Measurements from ENCODE around the gene TIGD2. TPM values are rescaled to one million over a fixed set of nuclear protein-coding genes. Genes with fewer than 3 reads are reported as not detected.
A peak's percentile ranks its signal among the peaks of the same experiment; 100 is the strongest.

TIGD2 gene
- total and polyA plus RNA-seq, 9 of the 15 experiments (the other 6 are each of a cell fraction or from before 2014, with no cell fraction given), result 3.6 to 15.0 (median 9.8) TPM

GRCh38 chr4:89099034-89099433 lies 12.3 kb upstream of the TIGD2 start:
- WGBS (ENCODE audit: insufficient coverage, low coverage, missing lambda C conversion rate), result 0% methylated on average over 2 of the region's 2 CpGs
- DNase-seq (ENCODE audit: extremely low read depth in 1 of 4, low spot score in 3 of 4), result no peak
- Histone ChIP-seq H3K4me2 (ENCODE audit: insufficient read depth, low read length) (no peak overlapping the region), H3K36me3 (ENCODE audit: control insufficient read depth, insufficient read depth, low read length) (no peaks in the 10 kb centered on the region), H3K27ac (ENCODE audit: extremely low read depth, low read depth, low read length) (no peak overlapping the region), H4K20me1 (replicated peaks; ENCODE audit: control insufficient read depth, insufficient read depth, low read length) (no peaks in the 10 kb centered on the region), H3K79me2 (ENCODE audit: control insufficient read depth, insufficient read depth, low read length) (no peaks in the 10 kb centered on the region), H2AFZ (ENCODE audit: low read depth, low read length) (no peak overlapping the region), H3K9ac (ENCODE audit: insufficient read depth in 1 of 2, low read depth in 2 of 2, low read length in 2 of 2) (no peak overlapping the region), H3K9me1 (ENCODE audit: control insufficient read depth, insufficient read depth, low read length) (no peaks in the 10 kb centered on the region), H3K4me1 (replicated peaks in 1 of 2; ENCODE audit: control insufficient read depth in 2 of 2, insufficient read depth in 2 of 2, low read length in 2 of 2) (no peaks in the 10 kb centered on the region), H3K27me3 (ENCODE audit: control insufficient read depth in 2 of 2, insufficient read depth in 2 of 2, low read length in 2 of 2) (peaks cover 2 to 4% of the 10 kb centered on the region in 2 experiments; a peak in 3 of 5 replicates), H3K4me3 (no peak overlapping the region), H3K9me3 (replicated peaks; ENCODE audit: control insufficient read depth, insufficient read depth, low read depth, low read length) (no peaks in the 10 kb centered on the region)
- BruUV-seq (replicated peaks), result no TSS peak
- ChIA-PET CTCF (ENCODE audit: low intra/inter-chr PET ratio) (no interaction called here), POLR2A (interaction anchor here (1.2 kb wide), 1 partner anchor 9 kb away, joined by 3 read pairs; no protein-coding TSS in a partner anchor)
- in situ Hi-C loops (cut with MboI), result no loop called here
- intact Hi-C loops (cut with micrococcal nuclease), result no loop called here
- TF ChIP-seq ZBTB12 (CRISPR knock-in tag; IDR thresholded peaks at IDR 0.05), result no peak
- TF ChIP-seq CEBPG (CRISPR knock-in tag; IDR thresholded peaks at IDR 0.05), result no peak
- TF ChIP-seq CEBPG (tag; conservative IDR thresholded peaks at IDR 0.05 in 1 of 2, IDR thresholded peaks at IDR 0.05 in 1 of 2), result peak in 1 of 2 experiments; percentile 68; a peak in 2 of 4 replicates
- no peak for FAIRE-seq
- ATAC-seq, result no peak

- Histone ChIP-seq H3K9me3 (replicated peaks; ENCODE audit: control insufficient read depth, insufficient read depth, low read depth, low read length) (no peaks in the 10 kb centered on the region), H3K9me1 (ENCODE audit: control insufficient read depth, insufficient read depth, low read length) (no peaks in the 10 kb centered on the region), H3K4me3 (no peak overlapping the region), H3K27ac (ENCODE audit: extremely low read depth, low read depth, low read length) (no peak overlapping the region), H2AFZ (ENCODE audit: low read depth, low read length) (no peak overlapping the region), H3K4me1 (replicated peaks in 1 of 2; ENCODE audit: control insufficient read depth in 2 of 2, insufficient read depth in 2 of 2, low read length in 2 of 2) (no peaks in the 10 kb centered on the region), H3K4me2 (ENCODE audit: insufficient read depth, low read length) (no peak overlapping the region), H3K36me3 (ENCODE audit: control insufficient read depth, insufficient read depth, low read length) (no peaks in the 10 kb centered on the region), H4K20me1 (replicated peaks; ENCODE audit: control insufficient read depth, insufficient read depth, low read length) (no peaks in the 10 kb centered on the region), H3K79me2 (ENCODE audit: control insufficient read depth, insufficient read depth, low read length) (no peaks in the 10 kb centered on the region), H3K9ac (ENCODE audit: insufficient read depth in 1 of 2, low read depth in 2 of 2, low read length in 2 of 2) (no peak overlapping the region), H3K27me3 (ENCODE audit: control insufficient read depth in 2 of 2, insufficient read depth in 2 of 2, low read length in 2 of 2) (peaks cover 4 to 9% of the 10 kb centered on the region in 2 experiments; a peak in 4 of 5 replicates)
- 0% methylated on average over 1 of the region's 1 CpG for WGBS (ENCODE audit: insufficient coverage, low coverage, missing lambda C conversion rate)
- intact Hi-C loops (cut with micrococcal nuclease), result no loop called here
- no peak for DNase-seq (ENCODE audit: extremely low read depth in 1 of 4, low spot score in 3 of 4)
- in situ Hi-C loops (cut with MboI), result no loop called here
- POLR2A ChIA-PET, result interaction anchor here (1.2 kb wide), 1 partner anchor 9 kb away, joined by 3 read pairs; no protein-coding TSS in a partner anchor
- no peak for FAIRE-seq
- no peak for ATAC-seq
- CTCF ChIA-PET (ENCODE audit: low intra/inter-chr PET ratio), result no interaction called here
- BruUV-seq (replicated peaks), result no TSS peak
- TF ChIP-seq NFIC (IDR thresholded peaks at IDR 0.05) (no peak), TAF9B (IDR thresholded peaks at IDR 0.05; ENCODE audit: partially characterized antibody) (no peak), SNRNP70 (optimal IDR thresholded peaks at IDR 0.05; ENCODE audit: low read depth, low read length) (no peak), NCOA1 (IDR thresholded peaks at IDR 0.05; ENCODE audit: low read depth) (no peak), USF2 (CRISPR knock-in tag; IDR thresholded peaks at IDR 0.05) (no peak), MCM3 (IDR thresholded peaks at IDR 0.05) (no peak), PATZ1 (CRISPR knock-in tag; IDR thresholded peaks at IDR 0.05; ENCODE audit: borderline replicate concordance) (no peak), ZKSCAN3 (CRISPR knock-in tag; IDR thresholded peaks at IDR 0.05) (no peak)
Observed at GRCh38 chr4:89099471-89099870, 11.9 kb upstream of the TIGD2 start.
